LHCN-M2 (cell line): Measurements from ENCODE around the gene HINT1. TPM values are rescaled to one million over a fixed set of nuclear protein-coding genes. Genes with fewer than 3 reads are reported as not detected.
"Not testable (repeated sequence)": the region's sequence is repeated elsewhere in the genome, so short reads cannot be mapped to it uniquely, and the experiment has no call there.

ENCODE experiments used
- DNase-seq: peaks from one replicate; pipeline ENCODE4 v3.0.0-alpha.2; 2012; ENCODE audit warnings: low read depth
- polyA plus RNA-seq: library from polyadenylated mRNA; unstranded; fragments of >200 nt; gene quantifications from one replicate; pipeline ENCODE4 v1.2.1, GENCODE V29; 2012; ENCODE audit warnings: missing spikeins
- total RNA-seq: library from RNA; depleted of rRNA; stranded (reverse); fragments of >200 nt; gene quantifications from 2 replicates; pipeline ENCODE4 v1.2.3, GENCODE V29; 2014; rRNA removed

Gene HINT1
- 198 and 227 TPM in 2 replicates for total RNA-seq
- 544 TPM for polyA plus RNA-seq

- DNase-seq, result peak; percentile 85
Measured at GRCh38 chr5:131165119-131165727, at the start of gene HINT1. TSS of gene HINT1 (minus strand) at chr5:131165256. CDS start at chr5:131165205, 51 bp downstream.

- no peak for DNase-seq
Measured at GRCh38 chr5:131214609-131215227, 49.7 kb upstream of the HINT1 start.

GRCh38 chr5:131212471-131213021 is 47.5 kb upstream of the HINT1 start:
- no peak for DNase-seq

GRCh38 chr5:131211669-131212068 is 46.6 kb upstream of the HINT1 start:
- no peak for DNase-seq

GRCh38 chr5:131210151-131210510 is 45.1 kb upstream of the HINT1 start:
- no peak for DNase-seq

- no peak for DNase-seq
Measured at GRCh38 chr5:131209506-131210150, 44.6 kb upstream of the HINT1 start.

GRCh38 chr5:131209175-131209505 is 44.1 kb upstream of the HINT1 start:
- no peak for DNase-seq

- no peak for DNase-seq
Measured at GRCh38 chr5:131206772-131207171, 41.7 kb upstream of the HINT1 start.

- DNase-seq, result no peak
Measured at GRCh38 chr5:131206061-131206460, 41.0 kb upstream of the HINT1 start.

- no peak for DNase-seq
Measured at GRCh38 chr5:131204964-131205363, 39.9 kb upstream of the HINT1 start.

- no peak for DNase-seq
Measured at GRCh38 chr5:131200560-131200959, 35.5 kb upstream of the HINT1 start.

GRCh38 chr5:131198625-131199024 is 33.6 kb upstream of the HINT1 start:
- DNase-seq, result peak; percentile 85

GRCh38 chr5:131196331-131196730 is 31.3 kb upstream of the HINT1 start:
- DNase-seq, result no peak

- no peak for DNase-seq
Measured at GRCh38 chr5:131195696-131196095, 30.6 kb upstream of the HINT1 start.

- DNase-seq, result no peak
Measured at GRCh38 chr5:131194725-131195124, 29.7 kb upstream of the HINT1 start.

- DNase-seq, result not testable (repeated sequence)
Measured at GRCh38 chr5:131193897-131194296, 28.8 kb upstream of the HINT1 start.

- DNase-seq, result no peak
Measured at GRCh38 chr5:131193106-131193505, 28.1 kb upstream of the HINT1 start.

GRCh38 chr5:131186561-131187256 is 21.7 kb upstream of the HINT1 start:
- DNase-seq, result peak; percentile 85

- no peak for DNase-seq
Measured at GRCh38 chr5:131185523-131186104, 20.6 kb upstream of the HINT1 start.

GRCh38 chr5:131182839-131183238 is 17.8 kb upstream of the HINT1 start:
- DNase-seq, result no peak

- no peak for DNase-seq
Measured at GRCh38 chr5:131180407-131180806, 15.4 kb upstream of the HINT1 start.

- no peak for DNase-seq
Measured at GRCh38 chr5:131171276-131171810, 6.3 kb upstream of the HINT1 start.
